GM19463 (cell line): ENCODE data around the gene NFAT5.

Experiments
- ATAC-seq: cut with Tn5 transposase; IDR thresholded peaks from one replicate; pipeline ENCODE4 v1.9.1; 2021; ENCODE audit warnings: mild to moderate bottlenecking, moderate library complexity; ENCODE audit not compliant: unreplicated experiment

Gene NFAT5

GRCh38 chr16:69701452-69701851 is 135.7 kb downstream of the NFAT5 start:
- no peak for ATAC-seq

- ATAC-seq = no peak
Measured at GRCh38 chr16:69701866-69702265, 136.1 kb downstream of the NFAT5 start.

DNA sequence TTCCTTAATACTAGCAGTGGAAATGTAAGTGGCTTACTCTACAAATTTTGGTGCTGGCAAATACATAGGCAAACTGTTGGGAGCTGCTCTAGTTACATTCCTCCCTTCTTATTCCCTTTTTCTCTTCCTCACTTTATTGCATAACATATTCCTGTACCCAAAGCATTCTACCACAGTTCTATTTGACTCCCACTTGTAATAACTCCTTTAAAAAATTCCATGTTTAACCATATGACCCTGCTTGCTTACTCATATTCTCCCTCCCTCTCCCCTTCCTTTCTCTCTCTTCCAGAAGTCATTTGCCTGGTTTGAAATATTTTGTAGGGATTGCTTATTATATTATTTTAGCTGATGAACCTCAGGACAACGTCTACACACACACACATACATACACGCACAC is 137.9 kb downstream of the NFAT5 start:
- ATAC-seq = no peak

DNA sequence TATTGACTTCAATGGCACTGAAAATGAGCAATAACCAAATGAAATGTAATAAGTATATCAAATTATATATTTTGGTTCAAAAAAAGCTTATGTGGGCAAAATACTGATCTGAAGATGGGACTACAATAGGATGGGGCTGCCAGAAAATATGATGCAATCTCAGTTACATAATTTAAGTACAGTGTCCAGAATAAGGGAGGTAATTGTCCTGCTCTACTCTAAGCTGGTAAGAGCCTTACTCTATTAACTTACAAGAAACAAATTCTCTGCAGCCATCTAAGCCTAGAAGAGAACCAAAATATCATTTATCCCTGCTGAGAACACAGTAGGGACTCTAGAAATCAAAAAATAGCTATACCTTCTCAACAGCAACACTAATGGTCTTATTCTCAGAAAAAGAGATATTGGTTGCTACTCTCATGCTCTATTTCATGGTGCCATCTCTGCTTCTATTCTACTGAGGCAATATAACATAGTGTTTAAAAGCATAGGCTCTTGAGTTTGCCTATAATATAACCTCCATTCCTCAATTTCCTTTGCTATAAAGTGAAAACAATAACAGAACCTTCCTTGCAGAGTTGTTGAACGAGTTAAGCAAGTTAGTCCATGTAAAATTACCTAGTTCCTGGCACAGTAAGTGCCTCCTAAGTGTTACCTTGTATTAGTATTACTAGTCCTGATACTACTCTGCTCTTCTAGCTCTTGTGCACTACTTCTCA is 140.6 kb downstream of the NFAT5 start:
- ATAC-seq = no peak

DNA sequence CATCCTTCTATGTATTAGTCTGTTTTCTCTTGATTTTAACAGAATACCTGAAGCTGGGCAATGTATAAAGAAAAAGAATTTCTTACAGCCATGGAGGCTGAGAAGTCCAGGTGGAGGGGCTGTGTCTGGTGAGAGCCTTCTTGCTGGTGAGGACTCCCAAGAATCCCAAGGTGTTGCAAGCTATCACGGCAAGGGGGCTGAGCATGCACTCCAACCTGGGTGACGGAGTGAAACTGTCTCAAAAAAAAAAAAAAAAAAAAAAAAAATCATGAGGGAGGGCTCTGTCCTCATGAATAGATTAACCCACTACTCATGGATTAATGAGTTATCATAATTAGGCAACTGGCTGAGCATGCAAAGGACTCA is 141.2 kb downstream of the NFAT5 start:
- no peak for ATAC-seq

GRCh38 chr16:69707920-69708683 is 142.3 kb downstream of the NFAT5 start:
- ATAC-seq = no peak

- ATAC-seq = no peak
Measured at GRCh38 chr16:69709456-69710084, 143.8 kb downstream of the NFAT5 start.

GRCh38 chr16:69711115-69711740 is 145.5 kb downstream of the NFAT5 start:
- no peak for ATAC-seq

DNA sequence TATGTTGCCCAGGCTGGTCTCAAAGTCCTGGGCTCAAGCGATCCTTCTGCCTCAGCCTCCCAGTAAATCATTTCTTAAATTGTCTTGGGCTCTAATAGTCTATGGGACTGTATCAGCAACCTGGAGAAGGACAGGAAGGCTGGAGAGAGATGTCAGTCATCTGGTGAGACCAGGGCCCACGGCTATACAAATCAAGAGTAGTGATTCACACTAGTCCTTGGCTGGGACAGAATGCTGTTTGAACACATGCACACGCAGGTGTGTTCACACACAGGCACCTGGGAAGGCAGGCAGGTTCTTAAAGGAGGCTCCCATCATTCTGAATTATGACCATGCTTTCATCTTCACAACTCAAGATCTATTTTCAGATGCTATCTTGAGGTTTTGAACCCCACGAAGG is 146.5 kb downstream of the NFAT5 start:
- no peak for ATAC-seq

DNA sequence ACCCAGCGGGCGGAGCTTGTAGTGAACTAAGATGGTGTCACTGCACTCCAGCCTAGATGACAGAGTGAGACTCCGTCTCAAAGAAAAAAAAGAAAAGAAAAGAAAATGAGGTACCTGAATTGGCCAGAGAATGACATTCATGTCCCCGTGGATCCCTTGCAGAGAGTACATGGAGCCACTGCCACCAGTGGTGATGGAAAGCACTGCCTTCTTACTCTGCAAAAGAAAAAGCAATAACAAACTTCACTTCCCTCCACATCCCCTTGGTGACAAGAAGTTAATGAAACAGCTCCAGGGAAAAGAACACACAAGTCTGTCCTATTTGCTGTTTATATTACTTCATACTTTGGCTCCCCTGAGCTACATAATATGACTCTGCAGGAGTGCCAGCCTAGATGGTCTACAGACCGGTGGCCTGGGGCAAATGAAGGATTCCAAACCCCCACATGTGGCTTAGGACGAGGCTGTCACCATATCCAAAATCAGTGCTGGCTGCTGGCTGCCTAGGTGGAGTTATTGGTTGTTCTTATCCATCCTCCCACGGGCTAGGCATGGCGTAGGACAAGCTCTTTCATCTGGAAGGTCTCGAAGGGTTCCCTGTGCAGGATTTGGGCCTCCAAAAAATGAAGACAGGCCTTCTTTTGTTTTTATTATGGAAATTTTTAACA is 147.3 kb downstream of the NFAT5 start:
- no peak for ATAC-seq

GRCh38 chr16:69717066-69717465 is 151.3 kb downstream of the NFAT5 start:
- no peak for ATAC-seq

DNA sequence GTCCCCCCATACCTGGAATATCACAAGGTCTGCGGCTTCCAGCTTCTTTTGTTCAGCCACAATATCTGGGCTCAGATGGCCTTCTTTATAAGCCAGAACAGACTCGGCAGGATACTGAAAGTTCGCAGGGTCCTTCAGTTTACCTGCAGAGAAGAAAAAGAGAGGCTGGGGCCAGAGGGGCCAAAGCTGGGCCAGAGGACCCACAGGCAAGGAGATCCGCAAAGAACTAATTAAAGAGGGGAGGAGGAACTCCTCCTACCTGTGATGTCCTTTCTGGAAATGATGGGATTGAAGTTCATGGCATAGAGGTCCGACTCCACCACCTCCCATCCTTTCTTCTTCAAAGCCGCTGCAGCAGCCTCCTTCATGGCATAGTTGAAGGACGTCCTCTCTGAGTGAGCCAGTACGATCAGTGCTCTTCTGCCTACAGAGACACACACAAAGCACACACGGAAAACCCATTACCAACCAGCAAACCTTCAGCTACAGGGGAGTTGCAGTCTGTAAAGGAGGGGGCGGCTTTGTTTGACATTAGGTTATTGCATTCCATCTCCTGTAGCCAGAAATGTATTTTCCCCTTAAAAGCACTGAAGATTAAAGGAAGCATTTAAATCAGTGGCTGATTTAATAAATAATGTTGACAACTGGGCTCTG is 152.5 kb downstream of the NFAT5 start:
- ATAC-seq = no peak

DNA sequence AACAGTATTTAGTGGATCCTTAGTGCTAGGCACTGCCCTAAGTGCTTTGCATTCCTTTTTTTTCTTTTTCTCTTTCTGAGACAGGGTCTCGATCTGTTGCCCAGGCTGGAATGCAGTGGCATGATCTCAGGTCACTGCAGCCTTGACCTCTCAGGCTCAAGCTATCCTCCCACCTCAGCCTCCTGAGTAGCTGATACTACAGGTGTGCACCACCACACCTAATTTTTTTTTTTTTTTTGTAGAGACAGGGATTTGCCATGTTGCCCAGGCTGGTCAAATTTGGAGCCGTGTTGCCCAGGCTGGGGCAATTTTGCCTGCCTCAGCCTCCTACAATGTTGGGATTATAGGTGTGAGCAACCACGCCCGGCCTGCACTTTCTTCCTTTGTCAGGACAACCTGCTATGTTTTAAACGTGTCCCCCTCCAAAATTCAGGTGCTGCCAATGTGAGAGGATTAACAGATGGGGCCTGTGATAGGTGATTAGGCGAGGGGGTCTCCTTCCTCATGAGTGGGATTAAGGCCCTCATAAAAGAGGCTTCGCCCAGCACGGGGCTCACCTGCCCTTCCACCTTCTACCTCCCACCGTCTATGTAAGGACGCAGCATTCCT is 155.2 kb downstream of the NFAT5 start:
- ATAC-seq = no peak

DNA sequence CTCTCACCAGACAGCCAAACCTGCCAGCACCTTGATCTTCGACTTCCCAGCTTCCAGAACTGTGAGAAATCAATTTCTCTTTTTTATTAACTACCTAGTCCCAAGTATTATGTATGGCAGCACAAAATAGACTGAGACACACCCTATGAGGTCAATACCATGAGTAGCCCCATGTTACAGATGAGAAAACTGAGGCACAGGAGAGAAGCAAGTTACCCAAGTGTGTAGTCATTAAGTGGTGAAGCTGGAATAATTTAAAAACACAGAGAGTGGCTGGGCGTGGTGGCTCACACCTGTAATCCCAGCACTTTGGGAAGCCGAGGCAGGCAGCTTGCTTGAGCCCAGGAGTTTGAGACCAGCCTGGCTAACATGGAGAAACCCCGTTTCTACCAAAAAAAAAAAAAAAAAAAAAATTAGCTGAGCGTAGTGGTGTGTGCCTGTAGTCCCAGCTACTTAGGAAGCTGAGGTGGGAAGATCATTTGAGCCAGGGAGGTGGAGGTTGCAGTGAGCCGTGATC is 155.7 kb downstream of the NFAT5 start:
- ATAC-seq = no peak

GRCh38 chr16:69724414-69724873 is 158.7 kb downstream of the NFAT5 start:
- no peak for ATAC-seq

- ATAC-seq = no peak
Measured at GRCh38 chr16:69724981-69725479, 159.3 kb downstream of the NFAT5 start.

GRCh38 chr16:69725480-69726312 is 159.9 kb downstream of the NFAT5 start:
- no peak for ATAC-seq

DNA sequence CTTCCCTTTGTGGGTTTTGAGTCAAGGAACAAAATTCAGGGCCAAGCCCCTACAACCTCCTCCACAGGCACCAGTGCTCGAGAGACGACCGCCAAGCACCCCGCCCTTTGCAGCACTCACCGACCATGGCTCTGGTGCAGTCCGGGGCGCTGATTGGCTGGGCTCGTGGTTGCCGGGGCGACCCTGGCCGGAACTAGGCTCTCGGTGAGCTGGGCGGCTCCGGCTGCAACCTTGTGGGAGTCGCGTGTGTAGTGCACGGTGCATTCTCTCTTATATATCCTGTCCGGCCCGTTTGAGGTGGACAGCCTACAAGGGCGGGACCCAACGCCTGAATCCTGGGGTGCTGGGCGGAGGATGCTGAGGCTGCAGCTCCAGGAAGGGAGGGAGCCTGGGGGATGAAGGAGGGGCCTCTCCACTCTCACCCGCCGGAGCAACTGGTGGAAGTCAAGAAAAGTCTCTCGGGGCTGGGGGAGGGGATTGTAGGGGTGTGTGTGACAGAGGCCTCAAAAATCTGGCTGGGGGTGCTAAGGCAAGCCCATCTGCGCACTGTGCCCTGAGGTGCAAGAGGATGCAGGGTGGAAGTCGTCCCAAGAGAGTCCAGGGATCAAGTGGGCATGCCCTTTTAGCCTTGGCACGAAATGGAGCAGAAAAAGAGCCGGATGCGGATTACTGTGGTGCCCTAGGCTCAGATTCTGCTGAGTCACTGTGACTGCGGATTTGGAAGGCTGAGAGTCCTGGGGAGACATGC is 160.7 kb downstream of the NFAT5 start, which contains the start of gene NQO1:
Gene NQO1 (minus strand): TSS at position 248 of the 748 bp plus-strand sequence. CDS start 121 bp downstream, at position 127.
- peak; percentile 99 for ATAC-seq
